HL-60/S4 treated with phorbol 12-myristate 13-acetate at 8.2 ng/mL for 4 days and 3 days (cell line): ENCODE measurements around the gene TMEM44.
"Not testable (repeated sequence)": the region's sequence is repeated elsewhere in the genome, so short reads cannot be mapped to it uniquely, and the experiment has no call there.

Source experiments
- in situ Hi-C: fragments of 300-500 bp; cut with MboI; formaldehyde crosslinking; loops from 2 replicates; pipeline ENCODE4 v1.15.0; 2022; ENCODE audit warnings: low sequenced_read_pairs

The TMEM44 gene

GRCh38 chr3:194647747-194648146, 14.5 kb upstream of the TMEM44 start:
- in situ Hi-C loops, result no loop called here

- in situ Hi-C loops, result no loop called here
Observed at GRCh38 chr3:194642769-194643168, 9.6 kb upstream of the TMEM44 start.

GRCh38 chr3:194640829-194641228, 7.6 kb upstream of the TMEM44 start:
- in situ Hi-C loops, result no loop called here

- in situ Hi-C loops, result no loop called here
Observed at GRCh38 chr3:194638991-194639605, 5.9 kb upstream of the TMEM44 start.

GRCh38 chr3:194637541-194638400, 4.6 kb upstream of the TMEM44 start:
- in situ Hi-C loops, result no loop called here

- in situ Hi-C loops, result no loop called here
Observed at GRCh38 chr3:194637066-194637465, 3.8 kb upstream of the TMEM44 start.

- in situ Hi-C loops, result no loop called here
Observed at GRCh38 chr3:194632809-194633348, 340 bp downstream of the TMEM44 start.

GRCh38 chr3:194632226-194632808, 902 bp downstream of the TMEM44 start:
- in situ Hi-C loops, result no loop called here

- in situ Hi-C loops, result no loop called here
Observed at GRCh38 chr3:194631696-194632095, 1.5 kb downstream of the TMEM44 start.

- in situ Hi-C loops, result not testable (repeated sequence)
Observed at GRCh38 chr3:194630681-194631080, 2.5 kb downstream of the TMEM44 start.

- in situ Hi-C loops, result no loop called here
Observed at GRCh38 chr3:194624956-194625355, 8.3 kb downstream of the TMEM44 start.

GRCh38 chr3:194623449-194624290, 9.5 kb downstream of the TMEM44 start:
- in situ Hi-C loops, result no loop called here

GRCh38 chr3:194622621-194623340, 10.4 kb downstream of the TMEM44 start:
- in situ Hi-C loops, result no loop called here

- in situ Hi-C loops, result no loop called here
Observed at GRCh38 chr3:194621947-194622346, 11.3 kb downstream of the TMEM44 start.

GRCh38 chr3:194620196-194620595, 13.0 kb downstream of the TMEM44 start:
- in situ Hi-C loops, result no loop called here

- in situ Hi-C loops, result no loop called here
Observed at GRCh38 chr3:194619741-194620140, 13.5 kb downstream of the TMEM44 start.

GRCh38 chr3:194618858-194619608, 14.2 kb downstream of the TMEM44 start:
- in situ Hi-C loops, result no loop called here

- in situ Hi-C loops, result no loop called here
Observed at GRCh38 chr3:194617827-194618226, 15.4 kb downstream of the TMEM44 start.

GRCh38 chr3:194617143-194617671, 16.0 kb downstream of the TMEM44 start:
- in situ Hi-C loops, result no loop called here
